ENCODE results near the gene CBARP.

The CBARP gene

GRCh38 chr19:1235625-1236538 lies 1.9 kb downstream of the CBARP start:
- DNase-seq (ENCODE audit: low read depth): no peak
- TF ChIP-seq MYC (IDR thresholded peaks at IDR 0.05; ENCODE audit: low read depth, low read length) (no peak), POLR2A (IDR thresholded peaks at IDR 0.05; ENCODE audit: extremely low read depth, insufficient read length) (no peak)
- TF ChIP-seq, protein P1, sequence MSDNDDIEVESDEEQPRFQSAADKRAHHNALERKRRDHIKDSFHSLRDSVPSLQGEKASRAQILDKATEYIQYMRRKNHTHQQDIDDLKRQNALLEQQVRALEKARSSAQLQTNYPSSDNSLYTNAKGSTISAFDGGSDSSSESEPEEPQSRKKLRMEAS (IDR thresholded peaks at IDR 0.05; ENCODE audit: low read depth, low read length): no peak
- TF ChIP-seq, protein P2, sequence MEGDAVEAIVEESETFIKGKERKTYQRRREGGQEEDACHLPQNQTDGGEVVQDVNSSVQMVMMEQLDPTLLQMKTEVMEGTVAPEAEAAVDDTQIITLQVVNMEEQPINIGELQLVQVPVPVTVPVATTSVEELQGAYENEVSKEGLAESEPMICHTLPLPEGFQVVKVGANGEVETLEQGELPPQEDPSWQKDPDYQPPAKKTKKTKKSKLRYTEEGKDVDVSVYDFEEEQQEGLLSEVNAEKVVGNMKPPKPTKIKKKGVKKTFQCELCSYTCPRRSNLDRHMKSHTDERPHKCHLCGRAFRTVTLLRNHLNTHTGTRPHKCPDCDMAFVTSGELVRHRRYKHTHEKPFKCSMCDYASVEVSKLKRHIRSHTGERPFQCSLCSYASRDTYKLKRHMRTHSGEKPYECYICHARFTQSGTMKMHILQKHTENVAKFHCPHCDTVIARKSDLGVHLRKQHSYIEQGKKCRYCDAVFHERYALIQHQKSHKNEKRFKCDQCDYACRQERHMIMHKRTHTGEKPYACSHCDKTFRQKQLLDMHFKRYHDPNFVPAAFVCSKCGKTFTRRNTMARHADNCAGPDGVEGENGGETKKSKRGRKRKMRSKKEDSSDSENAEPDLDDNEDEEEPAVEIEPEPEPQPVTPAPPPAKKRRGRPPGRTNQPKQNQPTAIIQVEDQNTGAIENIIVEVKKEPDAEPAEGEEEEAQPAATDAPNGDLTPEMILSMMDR (IDR thresholded peaks at IDR 0.05; ENCODE audit: low read depth, low read length): no peak
- no peak overlapping the region for H3K4me3 ChIP-seq (ENCODE audit: low read depth, low read length)

DNA sequence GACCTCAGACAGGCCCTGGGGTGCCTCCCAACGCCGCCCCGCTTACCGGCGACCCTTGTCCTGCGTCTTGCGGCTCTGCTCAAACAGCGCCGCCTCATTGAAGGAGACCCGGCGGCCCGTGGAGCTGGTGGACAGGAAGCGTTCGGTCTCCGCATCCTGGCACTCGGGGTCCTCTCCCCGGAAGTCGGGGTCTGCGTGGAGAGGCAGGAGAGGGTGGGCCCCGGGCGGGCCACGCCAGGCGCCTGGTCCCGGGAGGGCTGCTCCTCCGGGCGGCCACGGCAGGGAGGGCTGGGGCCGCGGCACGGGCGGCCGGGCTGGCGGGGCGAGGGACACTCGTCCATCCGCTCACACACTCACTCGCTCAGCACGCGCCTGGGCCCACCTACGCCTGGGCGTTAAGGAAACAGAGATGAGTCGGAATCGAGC lies 2.8 kb downstream of the CBARP start:
- no peak for DNase-seq (ENCODE audit: low read depth)
- no peak overlapping the region for H3K4me3 ChIP-seq (ENCODE audit: low read depth, low read length)
- no peak for TF ChIP-seq POLR2A (IDR thresholded peaks at IDR 0.05; ENCODE audit: extremely low read depth, insufficient read length)

GRCh38 chr19:1234051-1234954 lies 3.5 kb downstream of the CBARP start:
- DNase-seq (ENCODE audit: low read depth): no peak
- TF ChIP-seq, protein P1 (IDR thresholded peaks at IDR 0.05; ENCODE audit: low read depth, low read length): no peak
- TF ChIP-seq, protein P2 (IDR thresholded peaks at IDR 0.05; ENCODE audit: low read depth, low read length): no peak
- TF ChIP-seq MYC (IDR thresholded peaks at IDR 0.05; ENCODE audit: low read depth, low read length): no peak
- TF ChIP-seq POLR2A (IDR thresholded peaks at IDR 0.05; ENCODE audit: extremely low read depth, insufficient read length): no peak
- no peak overlapping the region for H3K4me3 ChIP-seq (ENCODE audit: low read depth, low read length)

DNA sequence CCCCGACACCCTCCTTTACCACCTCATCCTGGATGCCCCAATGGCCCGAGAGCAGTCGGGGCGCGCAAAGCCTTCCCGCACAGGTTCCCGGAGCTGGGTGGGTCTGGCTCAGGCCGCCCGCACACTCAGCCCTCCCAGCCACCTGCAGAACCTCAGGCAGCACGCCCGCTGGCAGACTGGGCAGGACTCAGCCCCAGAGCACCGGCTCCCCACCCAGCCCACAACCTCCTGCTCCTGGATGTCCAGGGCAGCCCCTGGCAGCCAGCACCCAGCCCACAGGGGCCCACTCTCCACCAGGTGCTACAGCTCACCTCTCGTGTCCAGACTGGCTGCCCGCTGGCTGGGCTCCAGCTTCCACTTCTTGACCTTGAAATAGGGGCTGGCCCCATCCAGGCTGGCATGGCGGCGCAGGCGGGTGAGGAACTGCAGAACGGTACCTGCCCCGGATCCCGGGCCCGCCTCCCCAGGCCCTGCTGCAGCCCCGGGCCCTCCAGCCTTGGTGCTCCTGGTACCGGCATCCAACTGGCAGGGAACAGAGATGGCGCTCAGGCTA lies 4.6 kb downstream of the CBARP start:
- TF ChIP-seq, protein P2 (IDR thresholded peaks at IDR 0.05; ENCODE audit: low read depth, low read length): no peak
- TF ChIP-seq, protein P1 (IDR thresholded peaks at IDR 0.05; ENCODE audit: low read depth, low read length): no peak
- TF ChIP-seq POLR2A (IDR thresholded peaks at IDR 0.05; ENCODE audit: extremely low read depth, insufficient read length): no peak
- no peak for TF ChIP-seq MYC (IDR thresholded peaks at IDR 0.05; ENCODE audit: low read depth, low read length)
- DNase-seq (ENCODE audit: low read depth): no peak
- no peak overlapping the region for H3K4me3 ChIP-seq (ENCODE audit: low read depth, low read length)

- TF ChIP-seq, protein P1 (IDR thresholded peaks at IDR 0.05; ENCODE audit: low read depth, low read length): no peak
- TF ChIP-seq, protein P2 (IDR thresholded peaks at IDR 0.05; ENCODE audit: low read depth, low read length): no peak
- TF ChIP-seq MYC (IDR thresholded peaks at IDR 0.05; ENCODE audit: low read depth, low read length) (no peak), POLR2A (IDR thresholded peaks at IDR 0.05; ENCODE audit: extremely low read depth, insufficient read length) (no peak)
- DNase-seq (ENCODE audit: low read depth): no peak
- H3K4me3 ChIP-seq (ENCODE audit: low read depth, low read length): no peak overlapping the region
Observed at GRCh38 chr19:1232652-1233072, 5.1 kb downstream of the CBARP start.
